Esophagus muscularis mucosa (tissue), 4 donors: ENCODE results near the gene DNAH11. TPM values are rescaled to one million over a fixed set of nuclear protein-coding genes. Genes with fewer than 3 reads are reported as not detected.

Experiments
- DNase-seq: peaks from one replicate; pipeline ENCODE4 v3.0.0-alpha.2; 2017; ENCODE audit errors: extremely low spot score
- H3K27ac ChIP-seq, 4 donors: fragments of 200-600 bp; sonication (generic); replicated peaks in 1 of 4; 1 replicate in 3 of 4; 2 replicates in 1 of 4; pipeline ENCODE4 v1.5.1; 2016 to 2019; ENCODE audit warnings: mild to moderate bottlenecking in 1 of 4
- H3K27me3 ChIP-seq, 4 donors: fragments of 200-600 bp; sonication (generic); one replicate each; pipeline versions ENCODE4 v1.5.1 to v1.6.0; 2016 to 2019
- H3K36me3 ChIP-seq, 4 donors: fragments of 200-600 bp; sonication (generic); one replicate each; pipeline ENCODE4 v1.5.1; 2016 to 2019
- H3K4me1 ChIP-seq, 4 donors: fragments of 200-600 bp; sonication (generic); one replicate each; pipeline ENCODE4 v1.5.1; 2016 to 2019
- H3K4me3 ChIP-seq, 4 donors: fragments of 200-600 bp; sonication (generic); 1 replicate in 2 of 4; 2 replicates in 2 of 4; pipeline ENCODE4 v1.5.1; 2016 to 2019; ENCODE audit warnings: mild to moderate bottlenecking in 4 of 4, moderate library complexity in 1 of 4
- H3K9me3 ChIP-seq, 4 donors: fragments of 200-600 bp; sonication (generic); 1 replicate in 3 of 4; 2 replicates in 1 of 4; pipeline ENCODE4 v1.5.1; 2016 to 2019
- CTCF ChIP-seq, 3 experiments: fragments of 200-600 bp in 2 of 3; fragments of 450-650 bp in 1 of 3; sonication (generic) in 2 of 3; IDR thresholded peaks; one replicate each; pipeline ENCODE4 v1.5.1; 2017 to 2019; ENCODE audit warnings: antibody characterized with exemption in 3 of 3, mild to moderate bottlenecking in 2 of 3, moderate library complexity in 1 of 3
- EP300 ChIP-seq: sonication (generic); formaldehyde crosslinking; IDR thresholded peaks from one replicate; pipeline ENCODE4 v1.6.1; 2017; ENCODE audit warnings: antibody characterized with exemption
- POLR2A ChIP-seq: fragments of 450-650 bp; IDR thresholded peaks from one replicate; pipeline ENCODE4 v1.6.1; 2017; ENCODE audit warnings: antibody characterized with exemption, moderate library complexity, mild to moderate bottlenecking, low read depth
- POLR2AphosphoS5 ChIP-seq, 2 donors: sonication (generic); formaldehyde crosslinking; IDR thresholded peaks; one replicate each; pipeline ENCODE4 v1.6.1; 2017; ENCODE audit warnings: antibody characterized with exemption in 2 of 2
- WGBS: methylation state at CpG from one replicate; pipeline ENCODE4 v1.1.5; 2018; 5-methylcytosine and 5-hydroxymethylcytosine counted together
- intact Hi-C: fragments of 100-400 bp; cut with DNase I; formaldehyde crosslinking; loops from one replicate; pipeline ENCODE4 v1.15.1; 2023
- total RNA-seq, 4 donors: library from RNA; depleted of rRNA; stranded (reverse); fragments of >200 nt; gene quantifications; one replicate each; pipeline versions ENCODE4 v1.1.0 to v1.2.1, GENCODE V29; 2016

Gene DNAH11
- total RNA-seq, 4 donors from 2014 or later: 8.7 to 16.6 (median 13.1) TPM

GRCh38 chr7:21706131-21706530 is 163.3 kb downstream of the DNAH11 start:
- no peaks in the 10 kb centered on the region for H3K9me3 ChIP-seq
- no peak for TF ChIP-seq POLR2A
- no peak for TF ChIP-seq EP300
- TF ChIP-seq CTCF (IDR thresholded peaks at IDR 0.05): no peak
- no peak for TF ChIP-seq POLR2AphosphoS5 (IDR thresholded peaks at IDR 0.05)
- no peak for DNase-seq
- intact Hi-C loops: no loop called here
- no peaks in the 10 kb centered on the region for H3K4me1 ChIP-seq
- no peak overlapping the region for H3K4me3 ChIP-seq
- H3K27ac ChIP-seq: no peak overlapping the region
- H3K27me3 ChIP-seq: no peaks in the 10 kb centered on the region
- peaks cover 0 to 7% (median 0%) of the 10 kb centered on the region in 4 donors for H3K36me3 ChIP-seq
- WGBS: 76% methylated on average over 3 of the region's 3 CpGs

- H3K36me3 ChIP-seq: peaks cover 0 to 15% (median 0%) of the 10 kb centered on the region in 4 donors
- 88% methylated on average over 7 of the region's 7 CpGs for WGBS
- intact Hi-C loops: no loop called here
- H3K4me3 ChIP-seq: no peak overlapping the region
- H3K9me3 ChIP-seq: no peaks in the 10 kb centered on the region
- DNase-seq: no peak
- H3K27ac ChIP-seq: no peak overlapping the region
- H3K4me1 ChIP-seq: no peaks in the 10 kb centered on the region
- no peaks in the 10 kb centered on the region for H3K27me3 ChIP-seq
- TF ChIP-seq EP300: no peak
Observed at GRCh38 chr7:21707566-21707965, 164.7 kb downstream of the DNAH11 start.

- Histone ChIP-seq H3K27me3 (no peaks in the 10 kb centered on the region), H3K27ac (no peak overlapping the region), H3K9me3 (no peaks in the 10 kb centered on the region), H3K4me1 (no peaks in the 10 kb centered on the region), H3K4me3 (no peak overlapping the region), H3K36me3 (peaks cover 0 to 10% (median 0%) of the 10 kb centered on the region in 4 donors)
- no peak for DNase-seq
- intact Hi-C loops: no loop called here
- WGBS: 64% methylated on average over 6 of the region's 6 CpGs
- TF ChIP-seq EP300: no peak
- TF ChIP-seq POLR2A: no peak
- no peak for TF ChIP-seq CTCF (IDR thresholded peaks at IDR 0.05)
- no peak for TF ChIP-seq POLR2AphosphoS5 (IDR thresholded peaks at IDR 0.05)
Observed at GRCh38 chr7:21708096-21708495, 165.3 kb downstream of the DNAH11 start.

GRCh38 chr7:21717323-21717722 is 174.5 kb downstream of the DNAH11 start:
- WGBS: 86% methylated on average over 5 of the region's 5 CpGs
- no peak for DNase-seq
- peaks cover 0 to 7% (median 0%) of the 10 kb centered on the region in 4 donors for H3K4me1 ChIP-seq
- intact Hi-C loops: no loop called here
- H3K36me3 ChIP-seq: peaks cover 0 to 5% (median 0%) of the 10 kb centered on the region in 4 donors
- H3K27ac ChIP-seq: no peak overlapping the region
- no peaks in the 10 kb centered on the region for H3K27me3 ChIP-seq
- H3K4me3 ChIP-seq: no peak overlapping the region
- no peak for TF ChIP-seq POLR2AphosphoS5 (IDR thresholded peaks at IDR 0.05)
- no peak for TF ChIP-seq EP300
- TF ChIP-seq POLR2A: no peak
- no peak for TF ChIP-seq CTCF (IDR thresholded peaks at IDR 0.05)
- H3K9me3 ChIP-seq: no peaks in the 10 kb centered on the region

- TF ChIP-seq POLR2AphosphoS5 (IDR thresholded peaks at IDR 0.05) (no peak), POLR2A (no peak), CTCF (IDR thresholded peaks at IDR 0.05) (no peak), EP300 (no peak)
- Histone ChIP-seq H3K36me3 (peaks cover 0 to 2% (median 0%) of the 10 kb centered on the region in 4 donors), H3K27ac (peak overlapping the region in 1 of 4 donors; percentile 2), H3K27me3 (no peaks in the 10 kb centered on the region), H3K9me3 (no peaks in the 10 kb centered on the region), H3K4me1 (peaks cover 0 to 7% (median 0%) of the 10 kb centered on the region in 4 donors), H3K4me3 (no peak overlapping the region)
- no peak for DNase-seq
- intact Hi-C loops: no loop called here
Observed at GRCh38 chr7:21718391-21718790, 175.6 kb downstream of the DNAH11 start.
